Activated naive CD8-positive, alpha-beta T cell treated with anti-CD3 and anti-CD28 coated beads for 36 hours (primary cell): ENCODE data around the gene KAZN. TPM values are rescaled to one million over a fixed set of nuclear protein-coding genes. Genes with fewer than 3 reads are reported as not detected.

Experiments used
- DNase-seq: peaks from one replicate; pipeline ENCODE4 v3.0.0; 2021
- H3K27ac Mint-ChIP-seq: one replicate; pipeline ENCODE4 v1.8.0; 2022; ENCODE audit warnings: mild to moderate bottlenecking, moderate library complexity, mixed read lengths
- H3K27me3 Mint-ChIP-seq: one replicate; pipeline ENCODE4 v1.8.0; 2022; ENCODE audit warnings: mild to moderate bottlenecking, mixed read lengths
- H3K36me3 Mint-ChIP-seq: one replicate; pipeline ENCODE4 v1.8.0; 2021; ENCODE audit warnings: mild to moderate bottlenecking, mixed read lengths
- H3K4me1 Mint-ChIP-seq: one replicate; pipeline ENCODE4 v1.8.0; 2021; ENCODE audit warnings: mixed read lengths
- H3K4me3 Mint-ChIP-seq: one replicate; pipeline ENCODE4 v1.8.0; 2022; ENCODE audit warnings: mild to moderate bottlenecking, moderate library complexity, mixed read lengths
- H3K9me3 Mint-ChIP-seq: one replicate; pipeline ENCODE4 v1.8.0; 2022; ENCODE audit warnings: mixed read lengths
- total RNA-seq, 2 experiments: library from RNA; stranded (reverse); gene quantifications; one replicate each; pipeline ENCODE4 v1.2.3, GENCODE V29; 2021

Gene KAZN
- total RNA-seq, 2 experiments from 2014 or later = 0.74 to 1.5 TPM

GRCh38 chr1:14808768-14809167, 210.3 kb downstream of the KAZN start:
- Mint-ChIP-seq H3K36me3 (no peaks in the 10 kb centered on the region), H3K4me1 (no peaks in the 10 kb centered on the region), H3K9me3 (peaks cover 8% of the 10 kb centered on the region), H3K4me3 (no peak overlapping the region), H3K27ac (no peak overlapping the region), H3K27me3 (no peaks in the 10 kb centered on the region)
- DNase-seq = no peak

GRCh38 chr1:14809191-14809981, 210.9 kb downstream of the KAZN start:
- H3K9me3 Mint-ChIP-seq = peaks cover 8% of the 10 kb centered on the region
- H3K36me3 Mint-ChIP-seq = no peaks in the 10 kb centered on the region
- no peaks in the 10 kb centered on the region for H3K27me3 Mint-ChIP-seq
- H3K4me3 Mint-ChIP-seq = no peak overlapping the region
- DNase-seq = no peak
- no peak overlapping the region for H3K27ac Mint-ChIP-seq
- no peaks in the 10 kb centered on the region for H3K4me1 Mint-ChIP-seq

GRCh38 chr1:14810595-14811361, 212.3 kb downstream of the KAZN start:
- Mint-ChIP-seq H3K27me3 (no peaks in the 10 kb centered on the region), H3K4me3 (no peak overlapping the region)

GRCh38 chr1:14811573-14811972, 213.1 kb downstream of the KAZN start:
- Mint-ChIP-seq H3K4me3 (no peak overlapping the region), H3K4me1 (no peaks in the 10 kb centered on the region), H3K27me3 (no peaks in the 10 kb centered on the region), H3K9me3 (peaks cover 8% of the 10 kb centered on the region), H3K27ac (no peak overlapping the region), H3K36me3 (no peaks in the 10 kb centered on the region)
- no peak for DNase-seq

More at GRCh38 chr1:14810595-14811361, 212.3 kb downstream of the KAZN start:
- Mint-ChIP-seq H3K27ac (no peak overlapping the region), H3K36me3 (no peaks in the 10 kb centered on the region), H3K9me3 (peaks cover 8% of the 10 kb centered on the region), H3K4me1 (no peaks in the 10 kb centered on the region)
- DNase-seq = no peak

GRCh38 chr1:14812189-14812588, 213.7 kb downstream of the KAZN start:
- DNase-seq = no peak
- Mint-ChIP-seq H3K4me3 (no peak overlapping the region), H3K27me3 (no peaks in the 10 kb centered on the region), H3K27ac (no peak overlapping the region), H3K4me1 (no peaks in the 10 kb centered on the region), H3K9me3 (peaks cover 8% of the 10 kb centered on the region), H3K36me3 (no peaks in the 10 kb centered on the region)

- no peak for DNase-seq
- no peaks in the 10 kb centered on the region for H3K27me3 Mint-ChIP-seq
- H3K4me1 Mint-ChIP-seq = no peaks in the 10 kb centered on the region
- H3K4me3 Mint-ChIP-seq = no peak overlapping the region
- no peak overlapping the region for H3K27ac Mint-ChIP-seq
- no peaks in the 10 kb centered on the region for H3K9me3 Mint-ChIP-seq
- H3K36me3 Mint-ChIP-seq = no peaks in the 10 kb centered on the region
Measured at GRCh38 chr1:14815175-14815877, 216.8 kb downstream of the KAZN start.

GRCh38 chr1:14817223-14818170, 219.0 kb downstream of the KAZN start:
- no peaks in the 10 kb centered on the region for H3K27me3 Mint-ChIP-seq
- DNase-seq = no peak
- H3K9me3 Mint-ChIP-seq = no peaks in the 10 kb centered on the region
- H3K4me3 Mint-ChIP-seq = no peak overlapping the region
- no peaks in the 10 kb centered on the region for H3K4me1 Mint-ChIP-seq
- no peak overlapping the region for H3K27ac Mint-ChIP-seq
- H3K36me3 Mint-ChIP-seq = no peaks in the 10 kb centered on the region

- no peaks in the 10 kb centered on the region for H3K36me3 Mint-ChIP-seq
- no peaks in the 10 kb centered on the region for H3K9me3 Mint-ChIP-seq
- H3K4me1 Mint-ChIP-seq = no peaks in the 10 kb centered on the region
- no peaks in the 10 kb centered on the region for H3K27me3 Mint-ChIP-seq
- no peak overlapping the region for H3K27ac Mint-ChIP-seq
- DNase-seq = no peak
- no peak overlapping the region for H3K4me3 Mint-ChIP-seq
Measured at GRCh38 chr1:14820295-14821085, 222.0 kb downstream of the KAZN start.

GRCh38 chr1:14822493-14822892, 224.0 kb downstream of the KAZN start:
- Mint-ChIP-seq H3K27ac (no peak overlapping the region), H3K36me3 (no peaks in the 10 kb centered on the region), H3K9me3 (no peaks in the 10 kb centered on the region), H3K27me3 (peaks cover 3% of the 10 kb centered on the region), H3K4me3 (no peak overlapping the region), H3K4me1 (no peaks in the 10 kb centered on the region)
- DNase-seq = no peak

GRCh38 chr1:14822996-14823395, 224.5 kb downstream of the KAZN start:
- Mint-ChIP-seq H3K27me3 (peaks cover 3% of the 10 kb centered on the region), H3K36me3 (no peaks in the 10 kb centered on the region), H3K27ac (no peak overlapping the region), H3K4me1 (no peaks in the 10 kb centered on the region), H3K9me3 (no peaks in the 10 kb centered on the region), H3K4me3 (no peak overlapping the region)
- DNase-seq = no peak

GRCh38 chr1:14824314-14824915, 225.9 kb downstream of the KAZN start:
- no peak overlapping the region for H3K4me3 Mint-ChIP-seq
- H3K27ac Mint-ChIP-seq = no peak overlapping the region
- no peaks in the 10 kb centered on the region for H3K36me3 Mint-ChIP-seq
- peaks cover 3% of the 10 kb centered on the region for H3K27me3 Mint-ChIP-seq
- no peaks in the 10 kb centered on the region for H3K9me3 Mint-ChIP-seq
- no peaks in the 10 kb centered on the region for H3K4me1 Mint-ChIP-seq
- no peak for DNase-seq

- no peak for DNase-seq
- no peak overlapping the region for H3K27ac Mint-ChIP-seq
- no peaks in the 10 kb centered on the region for H3K9me3 Mint-ChIP-seq
- H3K4me1 Mint-ChIP-seq = no peaks in the 10 kb centered on the region
- H3K27me3 Mint-ChIP-seq = peaks cover 3% of the 10 kb centered on the region
- H3K4me3 Mint-ChIP-seq = no peak overlapping the region
- H3K36me3 Mint-ChIP-seq = no peaks in the 10 kb centered on the region
Measured at GRCh38 chr1:14825396-14825795, 226.9 kb downstream of the KAZN start.

- Mint-ChIP-seq H3K9me3 (no peaks in the 10 kb centered on the region), H3K36me3 (no peaks in the 10 kb centered on the region), H3K4me1 (no peaks in the 10 kb centered on the region), H3K27ac (no peak overlapping the region), H3K27me3 (peaks cover 7% of the 10 kb centered on the region), H3K4me3 (no peak overlapping the region)
- DNase-seq = no peak
Measured at GRCh38 chr1:14826172-14826636, 227.7 kb downstream of the KAZN start.
